SK-N-SH (cell line): ENCODE results near the gene INSM2. TPM values are rescaled to one million over a fixed set of nuclear protein-coding genes. Genes with fewer than 3 reads are reported as not detected.

ENCODE experiments used
- CTCF ChIA-PET: fragments of 300-600, 350-600 bp; formaldehyde crosslinking; extraction: SDS; loops from one replicate; lab custom pipeline; 2021; lab: Yijun Ruan, JAX
- POLR2A ChIA-PET: fragments of 350-600 bp; sonication (Branson Sonifier 250); formaldehyde crosslinking; extraction: SDS; loops from one replicate; lab custom pipeline; 2020; ENCODE audit warnings: antibody characterized with exemption, inconsistent platforms; lab: Yijun Ruan, JAX
- DNase-seq: peaks from one replicate; pipeline ENCODE4 v3.0.0; 2012
- H2AFZ ChIP-seq: fragments of 200-600 bp; sonication (generic); 2 replicates; pipeline ENCODE4 v1.8.1; 2016; ENCODE audit warnings: antibody characterized with exemption, mild to moderate bottlenecking, low read depth
- H3F3A ChIP-seq: fragments of 200-600 bp; sonication (generic); replicated peaks from 2 replicates; pipeline ENCODE3; 2016; ENCODE audit warnings: antibody characterized with exemption, mild to moderate bottlenecking; ENCODE audit not compliant: insufficient read depth
- H3K27ac ChIP-seq, 2 experiments: fragments of 200-500 bp in 1 of 2; fragments of 200-600 bp in 1 of 2; sonication (Bioruptor generic) in 1 of 2; sonication (generic), shearing (Covaris generic) in 1 of 2; 2 replicates each; pipeline versions ENCODE4 v1.5.1 to v1.6.1; 2014 to 2016; ENCODE audit warnings: low read depth in 2 of 2, inconsistent platforms in 1 of 2, low read length in 1 of 2, mild to moderate bottlenecking in 1 of 2, mixed read lengths in 1 of 2
- H3K27me3 ChIP-seq: fragments of 200-600 bp; sonication (generic), shearing (Covaris generic); 2 replicates; pipeline ENCODE4 v1.6.1; 2016; ENCODE audit warnings: mixed run types; ENCODE audit not compliant: insufficient read depth
- H3K36me3 ChIP-seq, 2 experiments: fragments of 200-500 bp in 1 of 2; fragments of 200-600 bp in 1 of 2; sonication (Bioruptor generic) in 1 of 2; sonication (generic) in 1 of 2; replicated peaks in 1 of 2; 2 replicates each; pipeline versions ENCODE3 to v1.5.1; 2014 to 2016; ENCODE audit warnings: low read length in 1 of 2, mild to moderate bottlenecking in 1 of 2; ENCODE audit not compliant: insufficient read depth in 2 of 2, control insufficient read depth in 1 of 2
- H3K4me1 ChIP-seq, 2 experiments: fragments of 200-500 bp in 1 of 2; fragments of 200-600 bp in 1 of 2; sonication (Bioruptor generic) in 1 of 2; sonication (generic), shearing (Covaris generic) in 1 of 2; 2 replicates each; pipeline versions ENCODE4 v1.5.1 to v1.6.1; 2014 to 2016; ENCODE audit warnings: low read depth in 1 of 2, low read length in 1 of 2, mixed run types in 1 of 2; ENCODE audit not compliant: insufficient read depth in 2 of 2, control insufficient read depth in 1 of 2
- H3K4me2 ChIP-seq: fragments of 200-600 bp; sonication (generic), shearing (Covaris generic); 2 replicates; pipeline ENCODE4 v1.6.1; 2017; ENCODE audit warnings: mixed run types
- H3K4me3 ChIP-seq, 2 experiments: fragments of 200-500 bp in 1 of 2; fragments of 200-600 bp in 1 of 2; sonication (Bioruptor generic) in 1 of 2; sonication (generic), shearing (Covaris generic) in 1 of 2; 2 replicates each; pipeline versions ENCODE4 v1.5.1 to v1.8.1; 2014 to 2016; ENCODE audit warnings: low read depth in 2 of 2, inconsistent platforms in 1 of 2, low read length in 1 of 2, mild to moderate bottlenecking in 1 of 2, mixed read lengths in 1 of 2, moderate library complexity in 1 of 2
- H3K79me2 ChIP-seq: fragments of 200-600 bp; sonication (generic); 2 replicates; pipeline ENCODE4 v1.8.1; 2017; ENCODE audit warnings: mild to moderate bottlenecking; ENCODE audit not compliant: insufficient read depth
- H3K9ac ChIP-seq: fragments of 200-600 bp; sonication (generic); 2 replicates; pipeline ENCODE4 v1.6.1; 2017; ENCODE audit warnings: mixed run types
- H3K9me2 ChIP-seq: fragments of 200-600 bp; sonication (generic); 2 replicates; pipeline ENCODE4 v1.6.1; 2017; ENCODE audit warnings: mixed run types
- H3K9me3 ChIP-seq: fragments of 200-600 bp; sonication (generic); 2 replicates; pipeline ENCODE4 v1.6.1; 2017; ENCODE audit warnings: mixed run types, mild to moderate bottlenecking, moderate library complexity
- H4K20me1 ChIP-seq: fragments of 200-600 bp; sonication (generic); 2 replicates; pipeline ENCODE4 v1.6.1; 2017; ENCODE audit warnings: mild to moderate bottlenecking, mixed run types; ENCODE audit not compliant: insufficient read depth
- ELF1 ChIP-seq: IDR thresholded peaks from 2 replicates; pipeline ENCODE4 v1.4.0; 2012
- EP300 ChIP-seq, 2 experiments: IDR thresholded peaks; 2 replicates each; pipeline versions ENCODE4 v1.4.0 to v1.6.1; 2012; ENCODE audit warnings: borderline replicate concordance in 1 of 2, low read depth in 1 of 2, low read length in 1 of 2
- EZH2phosphoT487 ChIP-seq: fragments of 200-600 bp; sonication (generic); IDR thresholded peaks from 2 replicates; pipeline ENCODE4 v1.6.1; 2017; ENCODE audit warnings: low read depth, mixed run types, mild to moderate bottlenecking, antibody characterized with exemption, moderate library complexity, borderline replicate concordance
- FOXM1 ChIP-seq: IDR thresholded peaks from 2 replicates; pipeline ENCODE4 v1.4.0; 2012; ENCODE audit warnings: low read depth, mild to moderate bottlenecking
- GABPA ChIP-seq: IDR thresholded peaks from 2 replicates; pipeline ENCODE4 v1.4.0; 2012; ENCODE audit warnings: low read depth, mild to moderate bottlenecking
- JUND ChIP-seq: IDR thresholded peaks from 2 replicates; pipeline ENCODE4 v1.4.0; 2012
- MEF2A ChIP-seq: IDR thresholded peaks from 2 replicates; pipeline ENCODE4 v1.4.0; 2012; ENCODE audit warnings: low read depth, borderline replicate concordance
- MXI1 ChIP-seq: IDR thresholded peaks from 2 replicates; pipeline ENCODE4 v1.6.1; 2012; ENCODE audit warnings: mild to moderate bottlenecking, low read depth, low read length, improper control_type of control experiment
- NFIC ChIP-seq: IDR thresholded peaks from 2 replicates; pipeline ENCODE4 v1.4.0; 2012; ENCODE audit warnings: borderline replicate concordance
- RAD21 ChIP-seq: IDR thresholded peaks from 2 replicates; pipeline ENCODE4 v1.6.1; 2012; ENCODE audit warnings: mild to moderate bottlenecking, low read length
- RCOR1 ChIP-seq: fragments of 150-350 bp; IDR thresholded peaks from 2 replicates; pipeline ENCODE4 v1.6.1; 2017; ENCODE audit warnings: antibody characterized with exemption, low read length
- RFX5 ChIP-seq: IDR thresholded peaks from 2 replicates; pipeline ENCODE4 v1.6.1; 2012; ENCODE audit warnings: mild to moderate bottlenecking, improper control_type of control experiment, low read length
- SIN3A ChIP-seq: IDR thresholded peaks from 2 replicates; pipeline ENCODE4 v1.6.1; 2012; ENCODE audit warnings: low read depth, mild to moderate bottlenecking, low read length, moderate library complexity, borderline replicate concordance
- SMC3 ChIP-seq: IDR thresholded peaks from 2 replicates; pipeline ENCODE4 v1.6.1; 2012; ENCODE audit warnings: low read depth, low read length, improper control_type of control experiment
- TAF1 ChIP-seq: IDR thresholded peaks from 2 replicates; pipeline ENCODE4 v1.6.1; 2012; ENCODE audit warnings: low read depth, mild to moderate bottlenecking, low read length, moderate library complexity, borderline replicate concordance
- polyA plus RNA-seq, 3 experiments: library from polyadenylated mRNA; depleted of rRNA; stranded (reverse); fragments of >200 nt; gene quantifications; 2 replicates each; pipeline ENCODE4 v1.2.3, GENCODE V29; 2012
- TF ChIP-seq, protein P1 (sequence below): IDR thresholded peaks from 2 replicates; pipeline ENCODE4; 2012
- TF ChIP-seq, protein P2 (sequence below): IDR thresholded peaks from 2 replicates; pipeline ENCODE4 v1.4.0; 2012; ENCODE audit warnings: low read depth, borderline replicate concordance
- TF ChIP-seq, protein P3 (sequence below): fragments of 150-350 bp; IDR thresholded peaks from 2 replicates; pipeline ENCODE4 v1.6.1; 2017; ENCODE audit warnings: antibody characterized with exemption, low read length, low read depth, borderline replicate concordance
- TF ChIP-seq, protein P4 (sequence below): fragments of 150-350 bp; IDR thresholded peaks from 2 replicates; pipeline ENCODE4 v1.6.1; 2016; ENCODE audit warnings: mild to moderate bottlenecking, low read depth, low read length
- TF ChIP-seq, protein P5 (sequence below): IDR thresholded peaks from 2 replicates; pipeline ENCODE4 v1.4.0; 2012; ENCODE audit warnings: low read depth, borderline replicate concordance
- TF ChIP-seq, protein P6 (sequence below): IDR thresholded peaks from 2 replicates; pipeline ENCODE4 v1.6.1; 2012; ENCODE audit warnings: mild to moderate bottlenecking, low read depth, low read length, moderate library complexity

INSM2 gene
- polyA plus RNA-seq, 1 of the 3 experiments (the other 2 are of a cell fraction) = 0.15 TPM

DNA sequence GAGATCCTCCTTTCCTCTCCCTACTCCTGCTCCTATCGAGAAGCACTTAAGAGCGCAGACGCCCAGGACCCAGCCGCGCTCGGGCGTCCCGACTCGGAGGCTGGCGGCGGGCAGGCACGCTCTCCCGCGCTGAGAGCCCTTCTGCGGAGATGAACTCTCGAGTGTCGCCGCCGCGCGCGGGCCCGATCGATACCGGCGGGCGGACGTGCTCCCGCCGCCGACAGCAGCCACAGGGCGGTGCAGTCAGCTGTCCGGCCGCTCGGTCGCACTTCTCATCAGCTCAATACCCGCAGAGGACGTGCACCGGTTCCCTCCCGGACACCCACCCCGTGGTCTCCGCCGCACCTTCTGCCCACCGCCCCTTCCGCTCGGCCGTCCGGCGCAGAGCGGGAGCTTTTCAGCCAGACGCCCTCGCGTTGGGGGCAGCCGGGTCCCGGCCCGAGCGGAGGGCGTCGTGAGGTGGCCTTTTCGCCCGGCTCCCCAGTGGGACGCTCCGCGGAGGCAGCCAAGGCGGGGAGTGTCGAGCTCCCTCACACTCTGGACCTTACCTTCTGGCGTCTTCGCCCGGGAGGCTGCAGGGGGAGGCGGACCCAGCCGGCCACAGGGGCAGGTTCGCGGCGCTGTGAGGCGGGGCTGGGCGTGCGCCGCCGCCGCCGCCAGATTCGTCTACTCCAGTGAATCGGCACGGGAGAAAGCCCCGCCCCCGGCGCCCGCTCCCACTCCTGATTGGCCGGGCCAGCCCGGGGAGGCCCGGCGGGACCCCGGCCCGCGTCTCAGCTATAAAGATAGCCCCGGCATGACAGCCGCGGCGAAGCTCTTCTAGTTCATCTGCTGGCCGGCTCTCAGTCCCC lies at the start of gene INSM2 (continued):
- no peak for TF ChIP-seq SIN3A
- TF ChIP-seq NFIC = no peak
- TF ChIP-seq, protein P1, sequence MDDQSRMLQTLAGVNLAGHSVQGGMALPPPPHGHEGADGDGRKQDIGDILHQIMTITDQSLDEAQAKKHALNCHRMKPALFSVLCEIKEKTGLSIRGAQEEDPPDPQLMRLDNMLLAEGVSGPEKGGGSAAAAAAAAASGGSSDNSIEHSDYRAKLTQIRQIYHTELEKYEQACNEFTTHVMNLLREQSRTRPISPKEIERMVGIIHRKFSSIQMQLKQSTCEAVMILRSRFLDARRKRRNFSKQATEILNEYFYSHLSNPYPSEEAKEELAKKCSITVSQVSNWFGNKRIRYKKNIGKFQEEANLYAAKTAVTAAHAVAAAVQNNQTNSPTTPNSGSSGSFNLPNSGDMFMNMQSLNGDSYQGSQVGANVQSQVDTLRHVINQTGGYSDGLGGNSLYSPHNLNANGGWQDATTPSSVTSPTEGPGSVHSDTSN = no peak
- no peak for TF ChIP-seq FOXM1
- TF ChIP-seq ELF1 = no peak
- 0 out of 2 replicates have a peak, but pooled peaks have one; percentile 20 for TF ChIP-seq RCOR1
- TF ChIP-seq RAD21 = no peak
- peak; percentile 6; the same call in 1 of the 2 replicates for TF ChIP-seq EZH2phosphoT487

DNA sequence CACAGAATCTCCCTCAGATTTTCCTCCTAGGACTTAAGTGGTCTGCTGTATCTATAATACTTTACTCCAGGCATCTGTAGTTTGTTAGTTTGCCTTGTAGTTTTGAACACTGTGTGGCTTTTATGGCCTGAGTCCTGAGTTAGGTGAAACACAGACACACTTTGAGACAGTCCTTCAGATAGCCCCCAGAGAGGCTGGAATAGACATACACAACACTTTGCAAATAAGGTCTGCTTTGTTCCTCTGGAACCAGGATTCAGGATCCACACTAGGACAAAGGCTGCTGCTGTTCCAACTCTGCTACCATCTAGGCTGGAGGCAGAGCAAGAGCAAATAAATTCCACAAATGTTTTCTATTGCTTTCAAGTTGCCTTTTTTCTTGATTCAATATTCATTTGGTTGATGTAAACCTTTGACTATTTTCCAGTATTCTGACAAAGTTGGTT lies 41.4 kb upstream of the INSM2 start:
- H3K36me3 ChIP-seq = no peaks in the 10 kb centered on the region
- no peaks in the 10 kb centered on the region for H4K20me1 ChIP-seq
- H3K79me2 ChIP-seq = no peaks in the 10 kb centered on the region
- H3K4me1 ChIP-seq = no peaks in the 10 kb centered on the region
- DNase-seq = no peak
- no peaks in the 10 kb centered on the region for H3K9me2 ChIP-seq
- H3K9me3 ChIP-seq = no peaks in the 10 kb centered on the region
- no peaks in the 10 kb centered on the region for H3F3A ChIP-seq
- ChIA-PET CTCF (no interaction called here), POLR2A (no interaction called here)
- H3K27ac ChIP-seq = no peak overlapping the region
- H3K27me3 ChIP-seq = no peaks in the 10 kb centered on the region
- no peak overlapping the region for H2AFZ ChIP-seq
- H3K9ac ChIP-seq = no peak overlapping the region
- no peak overlapping the region for H3K4me2 ChIP-seq
- no peak overlapping the region for H3K4me3 ChIP-seq
- TF ChIP-seq JUND (no peak), EZH2phosphoT487 (no peak), TAF1 (no peak), SMC3 (no peak), MEF2A (no peak), GABPA (no peak), MXI1 (no peak), RFX5 (no peak), EP300 (IDR thresholded peaks at IDR 0.05; ENCODE audit: borderline replicate concordance in 1 of 2, low read depth in 1 of 2, low read length in 1 of 2) (no peak), NFIC (no peak)
- TF ChIP-seq, protein P2, sequence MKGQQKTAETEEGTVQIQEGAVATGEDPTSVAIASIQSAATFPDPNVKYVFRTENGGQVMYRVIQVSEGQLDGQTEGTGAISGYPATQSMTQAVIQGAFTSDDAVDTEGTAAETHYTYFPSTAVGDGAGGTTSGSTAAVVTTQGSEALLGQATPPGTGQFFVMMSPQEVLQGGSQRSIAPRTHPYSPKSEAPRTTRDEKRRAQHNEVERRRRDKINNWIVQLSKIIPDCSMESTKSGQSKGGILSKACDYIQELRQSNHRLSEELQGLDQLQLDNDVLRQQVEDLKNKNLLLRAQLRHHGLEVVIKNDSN = no peak
- TF ChIP-seq, protein P3, sequence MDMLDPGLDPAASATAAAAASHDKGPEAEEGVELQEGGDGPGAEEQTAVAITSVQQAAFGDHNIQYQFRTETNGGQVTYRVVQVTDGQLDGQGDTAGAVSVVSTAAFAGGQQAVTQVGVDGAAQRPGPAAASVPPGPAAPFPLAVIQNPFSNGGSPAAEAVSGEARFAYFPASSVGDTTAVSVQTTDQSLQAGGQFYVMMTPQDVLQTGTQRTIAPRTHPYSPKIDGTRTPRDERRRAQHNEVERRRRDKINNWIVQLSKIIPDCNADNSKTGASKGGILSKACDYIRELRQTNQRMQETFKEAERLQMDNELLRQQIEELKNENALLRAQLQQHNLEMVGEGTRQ = no peak
- TF ChIP-seq, protein P4, sequence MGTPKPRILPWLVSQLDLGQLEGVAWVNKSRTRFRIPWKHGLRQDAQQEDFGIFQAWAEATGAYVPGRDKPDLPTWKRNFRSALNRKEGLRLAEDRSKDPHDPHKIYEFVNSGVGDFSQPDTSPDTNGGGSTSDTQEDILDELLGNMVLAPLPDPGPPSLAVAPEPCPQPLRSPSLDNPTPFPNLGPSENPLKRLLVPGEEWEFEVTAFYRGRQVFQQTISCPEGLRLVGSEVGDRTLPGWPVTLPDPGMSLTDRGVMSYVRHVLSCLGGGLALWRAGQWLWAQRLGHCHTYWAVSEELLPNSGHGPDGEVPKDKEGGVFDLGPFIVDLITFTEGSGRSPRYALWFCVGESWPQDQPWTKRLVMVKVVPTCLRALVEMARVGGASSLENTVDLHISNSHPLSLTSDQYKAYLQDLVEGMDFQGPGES = no peak
- TF ChIP-seq, protein P5, sequence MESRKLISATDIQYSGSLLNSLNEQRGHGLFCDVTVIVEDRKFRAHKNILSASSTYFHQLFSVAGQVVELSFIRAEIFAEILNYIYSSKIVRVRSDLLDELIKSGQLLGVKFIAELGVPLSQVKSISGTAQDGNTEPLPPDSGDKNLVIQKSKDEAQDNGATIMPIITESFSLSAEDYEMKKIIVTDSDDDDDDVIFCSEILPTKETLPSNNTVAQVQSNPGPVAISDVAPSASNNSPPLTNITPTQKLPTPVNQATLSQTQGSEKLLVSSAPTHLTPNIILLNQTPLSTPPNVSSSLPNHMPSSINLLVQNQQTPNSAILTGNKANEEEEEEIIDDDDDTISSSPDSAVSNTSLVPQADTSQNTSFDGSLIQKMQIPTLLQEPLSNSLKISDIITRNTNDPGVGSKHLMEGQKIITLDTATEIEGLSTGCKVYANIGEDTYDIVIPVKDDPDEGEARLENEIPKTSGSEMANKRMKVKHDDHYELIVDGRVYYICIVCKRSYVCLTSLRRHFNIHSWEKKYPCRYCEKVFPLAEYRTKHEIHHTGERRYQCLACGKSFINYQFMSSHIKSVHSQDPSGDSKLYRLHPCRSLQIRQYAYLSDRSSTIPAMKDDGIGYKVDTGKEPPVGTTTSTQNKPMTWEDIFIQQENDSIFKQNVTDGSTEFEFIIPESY = no peak
- TF ChIP-seq, protein P6, sequence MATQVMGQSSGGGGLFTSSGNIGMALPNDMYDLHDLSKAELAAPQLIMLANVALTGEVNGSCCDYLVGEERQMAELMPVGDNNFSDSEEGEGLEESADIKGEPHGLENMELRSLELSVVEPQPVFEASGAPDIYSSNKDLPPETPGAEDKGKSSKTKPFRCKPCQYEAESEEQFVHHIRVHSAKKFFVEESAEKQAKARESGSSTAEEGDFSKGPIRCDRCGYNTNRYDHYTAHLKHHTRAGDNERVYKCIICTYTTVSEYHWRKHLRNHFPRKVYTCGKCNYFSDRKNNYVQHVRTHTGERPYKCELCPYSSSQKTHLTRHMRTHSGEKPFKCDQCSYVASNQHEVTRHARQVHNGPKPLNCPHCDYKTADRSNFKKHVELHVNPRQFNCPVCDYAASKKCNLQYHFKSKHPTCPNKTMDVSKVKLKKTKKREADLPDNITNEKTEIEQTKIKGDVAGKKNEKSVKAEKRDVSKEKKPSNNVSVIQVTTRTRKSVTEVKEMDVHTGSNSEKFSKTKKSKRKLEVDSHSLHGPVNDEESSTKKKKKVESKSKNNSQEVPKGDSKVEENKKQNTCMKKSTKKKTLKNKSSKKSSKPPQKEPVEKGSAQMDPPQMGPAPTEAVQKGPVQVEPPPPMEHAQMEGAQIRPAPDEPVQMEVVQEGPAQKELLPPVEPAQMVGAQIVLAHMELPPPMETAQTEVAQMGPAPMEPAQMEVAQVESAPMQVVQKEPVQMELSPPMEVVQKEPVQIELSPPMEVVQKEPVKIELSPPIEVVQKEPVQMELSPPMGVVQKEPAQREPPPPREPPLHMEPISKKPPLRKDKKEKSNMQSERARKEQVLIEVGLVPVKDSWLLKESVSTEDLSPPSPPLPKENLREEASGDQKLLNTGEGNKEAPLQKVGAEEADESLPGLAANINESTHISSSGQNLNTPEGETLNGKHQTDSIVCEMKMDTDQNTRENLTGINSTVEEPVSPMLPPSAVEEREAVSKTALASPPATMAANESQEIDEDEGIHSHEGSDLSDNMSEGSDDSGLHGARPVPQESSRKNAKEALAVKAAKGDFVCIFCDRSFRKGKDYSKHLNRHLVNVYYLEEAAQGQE = no peak
